Measurements from ENCODE around the gene PNPT1.
A peak's percentile ranks its signal among the peaks of the same experiment; 100 is the strongest.
"Not testable (repeated sequence)": the region's sequence is repeated elsewhere in the genome, so short reads cannot be mapped to it uniquely, and the experiment has no call there.

Gene PNPT1

GRCh38 chr2:55710025-55710424 is 16.4 kb upstream of the PNPT1 start:
- no peak overlapping the region for H3K27ac Mint-ChIP-seq
- no peaks in the 10 kb centered on the region for H3K36me3 Mint-ChIP-seq (ENCODE audit: low read depth)
- H3K27me3 Mint-ChIP-seq: peaks cover 23% of the 10 kb centered on the region
- no peaks in the 10 kb centered on the region for H3K4me1 Mint-ChIP-seq (ENCODE audit: low read depth)
- H3K4me3 Mint-ChIP-seq: no peak overlapping the region
- no peaks in the 10 kb centered on the region for H3K9me3 Mint-ChIP-seq

GRCh38 chr2:55707751-55708150 is 14.1 kb upstream of the PNPT1 start:
- Mint-ChIP-seq H3K4me3 (no peak overlapping the region), H3K4me1 (ENCODE audit: low read depth) (no peaks in the 10 kb centered on the region), H3K9me3 (no peaks in the 10 kb centered on the region), H3K27me3 (peaks cover 25% of the 10 kb centered on the region), H3K36me3 (ENCODE audit: low read depth) (no peaks in the 10 kb centered on the region), H3K27ac (no peak overlapping the region)

- H3K9me3 Mint-ChIP-seq; H3K4me1 Mint-ChIP-seq (ENCODE audit: low read depth); H3K4me3 Mint-ChIP-seq; H3K36me3 Mint-ChIP-seq (ENCODE audit: low read depth); H3K27ac Mint-ChIP-seq: not testable (repeated sequence)
- H3K27me3 Mint-ChIP-seq: peaks cover 25% of the 10 kb centered on the region
Measured at GRCh38 chr2:55706258-55706657, 12.6 kb upstream of the PNPT1 start.

- H3K27me3 Mint-ChIP-seq: peaks cover 22% of the 10 kb centered on the region
- no peaks in the 10 kb centered on the region for H3K4me1 Mint-ChIP-seq (ENCODE audit: low read depth)
- H3K4me3 Mint-ChIP-seq: no peak overlapping the region
- H3K27ac Mint-ChIP-seq: no peak overlapping the region
- no peaks in the 10 kb centered on the region for H3K9me3 Mint-ChIP-seq
- no peaks in the 10 kb centered on the region for H3K36me3 Mint-ChIP-seq (ENCODE audit: low read depth)
Measured at GRCh38 chr2:55705027-55705653, 11.5 kb upstream of the PNPT1 start.

GRCh38 chr2:55703350-55703749 is 9.7 kb upstream of the PNPT1 start:
- Mint-ChIP-seq H3K4me3 (no peak overlapping the region), H3K27ac (no peak overlapping the region), H3K4me1 (ENCODE audit: low read depth) (no peaks in the 10 kb centered on the region), H3K9me3 (no peaks in the 10 kb centered on the region), H3K36me3 (ENCODE audit: low read depth) (no peaks in the 10 kb centered on the region), H3K27me3 (peaks cover 22% of the 10 kb centered on the region)

GRCh38 chr2:55692740-55693139 is 904 bp downstream of the PNPT1 start:
- not testable (repeated sequence) for H3K9me3 Mint-ChIP-seq, H3K27me3 Mint-ChIP-seq
- peaks cover 38% of the 10 kb centered on the region for H3K36me3 Mint-ChIP-seq (ENCODE audit: low read depth)
- peak overlapping the region; percentile 90 for H3K4me3 Mint-ChIP-seq
- peaks cover 50% of the 10 kb centered on the region for H3K4me1 Mint-ChIP-seq (ENCODE audit: low read depth)
- H3K27ac Mint-ChIP-seq: peak overlapping the region; percentile 97

GRCh38 chr2:55672630-55673029 is 21.0 kb downstream of the PNPT1 start:
- H3K36me3 Mint-ChIP-seq (ENCODE audit: low read depth): peaks cover 48% of the 10 kb centered on the region
- no peaks in the 10 kb centered on the region for H3K9me3 Mint-ChIP-seq
- no peak overlapping the region for H3K4me3 Mint-ChIP-seq
- H3K27ac Mint-ChIP-seq: no peak overlapping the region
- H3K27me3 Mint-ChIP-seq: no peaks in the 10 kb centered on the region
- no peaks in the 10 kb centered on the region for H3K4me1 Mint-ChIP-seq (ENCODE audit: low read depth)

GRCh38 chr2:55668956-55669355 is 24.7 kb downstream of the PNPT1 start:
- H3K27me3 Mint-ChIP-seq: no peaks in the 10 kb centered on the region
- H3K36me3 Mint-ChIP-seq (ENCODE audit: low read depth): peaks cover 58% of the 10 kb centered on the region
- no peak overlapping the region for H3K4me3 Mint-ChIP-seq
- H3K9me3 Mint-ChIP-seq: no peaks in the 10 kb centered on the region
- H3K27ac Mint-ChIP-seq: no peak overlapping the region
- no peaks in the 10 kb centered on the region for H3K4me1 Mint-ChIP-seq (ENCODE audit: low read depth)

- no peaks in the 10 kb centered on the region for H3K4me1 Mint-ChIP-seq (ENCODE audit: low read depth)
- no peaks in the 10 kb centered on the region for H3K9me3 Mint-ChIP-seq
- no peak overlapping the region for H3K4me3 Mint-ChIP-seq
- no peaks in the 10 kb centered on the region for H3K27me3 Mint-ChIP-seq
- H3K36me3 Mint-ChIP-seq (ENCODE audit: low read depth): peaks cover 73% of the 10 kb centered on the region
- H3K27ac Mint-ChIP-seq: no peak overlapping the region
Measured at GRCh38 chr2:55653255-55653654, 40.4 kb downstream of the PNPT1 start.

- H3K27ac Mint-ChIP-seq: no peak overlapping the region
- no peaks in the 10 kb centered on the region for H3K27me3 Mint-ChIP-seq
- H3K4me3 Mint-ChIP-seq: no peak overlapping the region
- H3K36me3 Mint-ChIP-seq (ENCODE audit: low read depth): peaks cover 55% of the 10 kb centered on the region
- H3K4me1 Mint-ChIP-seq (ENCODE audit: low read depth): no peaks in the 10 kb centered on the region
- H3K9me3 Mint-ChIP-seq: no peaks in the 10 kb centered on the region
Measured at GRCh38 chr2:55649211-55649610, 44.4 kb downstream of the PNPT1 start.

- no peak overlapping the region for H3K27ac Mint-ChIP-seq
- no peaks in the 10 kb centered on the region for H3K4me1 Mint-ChIP-seq (ENCODE audit: low read depth)
Measured at GRCh38 chr2:55636831-55637230, 56.8 kb downstream of the PNPT1 start.

GRCh38 chr2:55628931-55629330 is 64.7 kb downstream of the PNPT1 start:
- Mint-ChIP-seq H3K36me3 (ENCODE audit: low read depth) (peaks cover 53% of the 10 kb centered on the region), H3K4me3 (no peak overlapping the region), H3K27me3 (no peaks in the 10 kb centered on the region), H3K27ac (no peak overlapping the region), H3K4me1 (ENCODE audit: low read depth) (peaks cover 20% of the 10 kb centered on the region), H3K9me3 (no peaks in the 10 kb centered on the region)

More at GRCh38 chr2:55636831-55637230, 56.8 kb downstream of the PNPT1 start:
- Mint-ChIP-seq H3K9me3 (no peaks in the 10 kb centered on the region), H3K27me3 (no peaks in the 10 kb centered on the region), H3K4me3 (no peak overlapping the region), H3K36me3 (ENCODE audit: low read depth) (peaks cover 55% of the 10 kb centered on the region)

- Mint-ChIP-seq H3K4me1 (ENCODE audit: low read depth) (peaks cover 20% of the 10 kb centered on the region), H3K27me3 (no peaks in the 10 kb centered on the region), H3K4me3 (no peak overlapping the region), H3K9me3 (no peaks in the 10 kb centered on the region), H3K36me3 (ENCODE audit: low read depth) (peaks cover 56% of the 10 kb centered on the region), H3K27ac (no peak overlapping the region)
Measured at GRCh38 chr2:55627915-55628314, 65.7 kb downstream of the PNPT1 start.

- H3K4me1 Mint-ChIP-seq (ENCODE audit: low read depth): peaks cover 13% of the 10 kb centered on the region
- peaks cover 29% of the 10 kb centered on the region for H3K36me3 Mint-ChIP-seq (ENCODE audit: low read depth)
- no peaks in the 10 kb centered on the region for H3K27me3 Mint-ChIP-seq
- no peaks in the 10 kb centered on the region for H3K9me3 Mint-ChIP-seq
- H3K4me3 Mint-ChIP-seq: no peak overlapping the region
- no peak overlapping the region for H3K27ac Mint-ChIP-seq
Measured at GRCh38 chr2:55621802-55622201, 71.8 kb downstream of the PNPT1 start.

- Mint-ChIP-seq H3K27ac (peak overlapping the region; percentile 71), H3K4me3 (no peak overlapping the region), H3K27me3 (no peaks in the 10 kb centered on the region), H3K36me3 (ENCODE audit: low read depth) (peaks cover 19% of the 10 kb centered on the region), H3K9me3 (no peaks in the 10 kb centered on the region), H3K4me1 (ENCODE audit: low read depth) (peaks cover 18% of the 10 kb centered on the region)
Measured at GRCh38 chr2:55620123-55620779, 73.4 kb downstream of the PNPT1 start.

Measured in stimulated activated naive CD8-positive, alpha-beta T cell treated with anti-CD3 and anti-CD28 coated beads, Interleukin-15, Interleukin-2, amounts not matched to agents 100 ng/mL and 50 ng/mL, for 24 hours (primary cell).